GM23338 (cell line): ENCODE measurements around the gene SPATA33. TPM values are rescaled to one million over a fixed set of nuclear protein-coding genes. Genes with fewer than 3 reads are reported as not detected.

ENCODE experiments used
- ATAC-seq: fragments of 200-7000 bp; cut with Tn5 transposase; 3 replicates; pipeline ENCODE4 v1.9.1; 2020
- DNase-seq: peaks from one replicate; pipeline ENCODE4 v3.0.0-alpha.2; 2015; ENCODE audit warnings: low spot score
- H2AFZ ChIP-seq: fragments of 200-600 bp; sonication (generic); 2 replicates; pipeline ENCODE4 v1.8.0; 2016; ENCODE audit warnings: antibody characterized with exemption, mild to moderate bottlenecking, moderate library complexity
- H3F3A ChIP-seq: fragments of 200-600 bp; sonication (generic); replicated peaks from 2 replicates; pipeline ENCODE4 v1.8.0; 2017; ENCODE audit warnings: antibody characterized with exemption, mixed run types, low read depth
- H3K27ac ChIP-seq: fragments of 200-600 bp; sonication (generic); 2 replicates; pipeline ENCODE4 v1.6.1; 2016; ENCODE audit warnings: low read depth
- H3K27me3 ChIP-seq: fragments of 200-600 bp; sonication (generic); 2 replicates; pipeline ENCODE4 v1.8.0; 2016; ENCODE audit warnings: mild to moderate bottlenecking, mixed run types, moderate library complexity; ENCODE audit not compliant: insufficient read depth
- H3K36me3 ChIP-seq: fragments of 200-600 bp; sonication (generic); 2 replicates; pipeline ENCODE4 v1.8.0; 2016; ENCODE audit warnings: mild to moderate bottlenecking; ENCODE audit not compliant: insufficient read depth
- H3K4me1 ChIP-seq: fragments of 200-600 bp; sonication (generic); 2 replicates; pipeline ENCODE4 v1.8.0; 2016; ENCODE audit warnings: mild to moderate bottlenecking, moderate library complexity; ENCODE audit not compliant: insufficient read depth
- H3K4me2 ChIP-seq: fragments of 200-600 bp; sonication (generic); 2 replicates; pipeline ENCODE4 v1.7.1; 2017; ENCODE audit warnings: mixed run types
- H3K4me3 ChIP-seq: fragments of 200-600 bp; sonication (generic); 2 replicates; pipeline ENCODE4 v1.6.1; 2016; ENCODE audit warnings: mixed run types
- H3K79me2 ChIP-seq: fragments of 200-600 bp; sonication (generic); replicated peaks from 2 replicates; pipeline ENCODE4 v1.8.0; 2017; ENCODE audit warnings: mild to moderate bottlenecking; ENCODE audit not compliant: insufficient read depth
- H3K9me2 ChIP-seq: fragments of 200-600 bp; sonication (generic); 2 replicates; pipeline ENCODE4 v1.8.0; 2017; ENCODE audit not compliant: insufficient read depth
- H4K20me1 ChIP-seq: fragments of 200-600 bp; sonication (generic); replicated peaks from 2 replicates; pipeline ENCODE4 v1.8.0; 2017; ENCODE audit warnings: mild to moderate bottlenecking; ENCODE audit not compliant: insufficient read depth
- H3K27ac Mint-ChIP-seq: 2 replicates; pipeline ENCODE4 v1.8.0; 2020; ENCODE audit warnings: inconsistent platforms, mild to moderate bottlenecking, moderate library complexity, mixed read lengths
- H3K27me3 Mint-ChIP-seq: 3 replicates; pipeline ENCODE4 v1.8.0; 2022; ENCODE audit warnings: low read depth, mild to moderate bottlenecking, moderate library complexity, mixed read lengths, inconsistent platforms; ENCODE audit not compliant: insufficient read depth, poor library complexity
- H3K36me3 Mint-ChIP-seq: 3 replicates; pipeline ENCODE4 v1.8.0; 2021; ENCODE audit warnings: low read depth, mild to moderate bottlenecking, inconsistent platforms, moderate library complexity, mixed read lengths
- H3K4me1 Mint-ChIP-seq: 3 replicates; pipeline ENCODE4 v1.8.0; 2020; ENCODE audit warnings: mild to moderate bottlenecking, inconsistent platforms, mixed read lengths
- H3K4me3 Mint-ChIP-seq: 3 replicates; pipeline ENCODE4 v1.8.0; 2021; ENCODE audit warnings: moderate library complexity, mild to moderate bottlenecking, inconsistent platforms, mixed read lengths
- H3K9me3 Mint-ChIP-seq: 3 replicates; pipeline ENCODE4 v1.8.0; 2020; ENCODE audit warnings: moderate library complexity, mild to moderate bottlenecking, inconsistent platforms, mixed read lengths
- CREB1 ChIP-seq: fragments of 250-450 bp; sonication (Bioruptor Pico); IDR thresholded peaks from 2 replicates; pipeline ENCODE4 v1.5.0; 2020; ENCODE audit warnings: low read depth, mild to moderate bottlenecking, moderate library complexity
- EZH2 ChIP-seq: fragments of 200-600 bp; sonication (generic); IDR thresholded peaks from one replicate; pipeline ENCODE4 v1.8.0; 2017; ENCODE audit warnings: antibody characterized with exemption, mild to moderate bottlenecking, low read depth; ENCODE audit not compliant: unreplicated experiment
- EZH2phosphoT487 ChIP-seq: fragments of 200-600 bp; sonication (generic); IDR thresholded peaks from one replicate; pipeline ENCODE4 v1.8.1; 2018; ENCODE audit warnings: antibody characterized with exemption; ENCODE audit not compliant: unreplicated experiment
- JUNB ChIP-seq: IDR thresholded peaks from one replicate; pipeline ENCODE4 v1.6.1; 2016; ENCODE audit warnings: antibody characterized with exemption; ENCODE audit not compliant: unreplicated experiment
- NANOG ChIP-seq: IDR thresholded peaks from 2 replicates; pipeline ENCODE4 v1.6.1; 2016; ENCODE audit warnings: antibody characterized with exemption, borderline replicate concordance
- POLR2AphosphoS5 ChIP-seq: IDR thresholded peaks from 2 replicates; pipeline ENCODE4 v1.6.1; 2016; ENCODE audit warnings: antibody characterized with exemption, low read depth
- STAT1 ChIP-seq: IDR thresholded peaks from one replicate; pipeline ENCODE4 v1.6.1; 2016; ENCODE audit warnings: antibody characterized with exemption; ENCODE audit not compliant: unreplicated experiment
- ZNF114 ChIP-seq: fragments of 250-450 bp; sonication (Bioruptor Pico); IDR thresholded peaks from 2 replicates; pipeline ENCODE4 v1.5.0; 2020; ENCODE audit warnings: mild to moderate bottlenecking, moderate library complexity
- ZNF331 ChIP-seq: fragments of 250-450 bp; sonication (Bioruptor Pico); IDR thresholded peaks from 2 replicates; pipeline ENCODE4 v1.5.0; 2020; ENCODE audit warnings: low read depth, mild to moderate bottlenecking, moderate library complexity
- polyA plus RNA-seq: library from polyadenylated mRNA; unstranded; fragments of >200 nt; fragmentation: Nextera tagmentation; extraction: Ambion mirVana; gene quantifications from 2 replicates; pipeline ENCODE4 v1.2.1, GENCODE V29; 2016
- total RNA-seq: library from RNA; depleted of rRNA; stranded (reverse); fragments of >200 nt; shearing (Covaris generic); gene quantifications from 2 replicates; pipeline ENCODE4 v1.2.3, GENCODE V29; 2014
- TF ChIP-seq, protein P1 (sequence below): IDR thresholded peaks from 2 replicates; pipeline ENCODE4 v1.6.1; 2016; ENCODE audit warnings: antibody characterized with exemption
- TF ChIP-seq, protein P2 (sequence below): fragments of 250-450 bp; sonication (Bioruptor Pico); IDR thresholded peaks from 2 replicates; pipeline ENCODE4 v1.5.0; 2020; ENCODE audit warnings: mild to moderate bottlenecking, moderate library complexity

The SPATA33 gene
- total and polyA plus RNA-seq, 2 experiments from 2014 or later, result 5.8 to 17.4 TPM

DNA sequence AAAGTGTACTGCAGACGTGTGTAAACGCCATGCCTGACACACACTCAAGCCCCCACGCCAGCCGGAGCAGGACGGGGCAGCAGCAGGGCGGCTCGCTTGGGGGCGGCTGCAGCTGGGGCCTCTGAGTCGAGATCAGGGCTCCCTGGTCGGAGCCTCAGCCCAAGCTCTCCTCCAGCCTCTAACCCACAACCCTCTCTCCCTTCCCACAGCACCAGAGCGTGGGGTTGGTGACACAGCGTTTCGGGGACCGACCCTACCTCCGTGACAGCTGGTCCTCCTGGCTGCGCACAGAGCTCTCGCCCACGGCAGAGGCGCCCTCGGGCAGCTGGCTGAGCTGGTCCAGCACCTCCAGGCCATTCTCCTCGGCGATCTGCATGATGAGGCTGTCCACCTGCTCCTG, 11.4 kb upstream of the SPATA33 start:
- Histone ChIP-seq H3K27me3 (no peaks in the 10 kb centered on the region), H3K9me2 (no peaks in the 10 kb centered on the region), H3K4me3 (no peak overlapping the region), H2AFZ (no peak overlapping the region), H3K4me2 (no peak overlapping the region), H3K4me1 (no peaks in the 10 kb centered on the region), H3F3A (peaks cover 4% of the 10 kb centered on the region; the same call in 1 of the 2 replicates), H3K79me2 (no peaks in the 10 kb centered on the region), H3K27ac (no peak overlapping the region), H4K20me1 (0 out of 2 replicates have a peak, but pooled peaks cover 3% of the 10 kb centered on the region), H3K36me3 (no peaks in the 10 kb centered on the region)
- Mint-ChIP-seq H3K36me3 (peaks cover 32% of the 10 kb centered on the region), H3K9me3 (no peaks in the 10 kb centered on the region; the same call in 2 of the 3 replicates), H3K27me3 (peaks cover 10% of the 10 kb centered on the region), H3K4me1 (no peaks in the 10 kb centered on the region), H3K4me3 (no peak overlapping the region), H3K27ac (no peak overlapping the region)
- TF ChIP-seq NANOG (no peak), JUNB (no peak)
- TF ChIP-seq, protein P1, sequence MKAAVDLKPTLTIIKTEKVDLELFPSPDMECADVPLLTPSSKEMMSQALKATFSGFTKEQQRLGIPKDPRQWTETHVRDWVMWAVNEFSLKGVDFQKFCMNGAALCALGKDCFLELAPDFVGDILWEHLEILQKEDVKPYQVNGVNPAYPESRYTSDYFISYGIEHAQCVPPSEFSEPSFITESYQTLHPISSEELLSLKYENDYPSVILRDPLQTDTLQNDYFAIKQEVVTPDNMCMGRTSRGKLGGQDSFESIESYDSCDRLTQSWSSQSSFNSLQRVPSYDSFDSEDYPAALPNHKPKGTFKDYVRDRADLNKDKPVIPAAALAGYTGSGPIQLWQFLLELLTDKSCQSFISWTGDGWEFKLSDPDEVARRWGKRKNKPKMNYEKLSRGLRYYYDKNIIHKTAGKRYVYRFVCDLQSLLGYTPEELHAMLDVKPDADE, result no peak
- no peak for ATAC-seq
- DNase-seq, result no peak

DNA sequence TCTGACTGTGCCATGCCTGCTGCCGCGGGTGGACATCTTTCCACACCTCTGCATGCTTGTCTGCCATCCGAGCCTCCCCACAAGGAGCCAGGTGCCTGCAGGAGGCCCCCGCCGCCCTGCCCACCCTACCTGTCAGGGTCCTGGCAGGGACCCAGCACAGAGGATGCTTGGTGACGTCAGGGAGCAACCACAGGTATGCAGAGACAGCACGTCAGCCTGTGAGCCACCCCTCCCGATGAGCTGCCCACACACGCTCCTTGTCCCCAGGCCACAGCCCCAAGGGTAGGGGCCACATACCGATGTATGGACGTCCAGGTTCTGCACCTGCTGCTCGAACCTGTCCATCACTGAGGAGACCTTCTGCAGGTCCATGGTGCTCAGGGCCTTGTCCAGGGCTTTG, 10.7 kb upstream of the SPATA33 start:
- no peak overlapping the region for H3K27ac Mint-ChIP-seq

More for the DNA sequence above, 10.7 kb upstream of the SPATA33 start:
- Histone ChIP-seq H2AFZ (no peak overlapping the region), H3K9me2 (no peaks in the 10 kb centered on the region), H3K4me2 (no peak overlapping the region), H3K79me2 (no peaks in the 10 kb centered on the region), H3K27me3 (no peaks in the 10 kb centered on the region), H3K4me1 (no peaks in the 10 kb centered on the region), H3K4me3 (no peak overlapping the region), H3K27ac (no peak overlapping the region), H4K20me1 (0 out of 2 replicates have a peak, but pooled peaks cover 3% of the 10 kb centered on the region), H3F3A (peaks cover 4% of the 10 kb centered on the region; the same call in 1 of the 2 replicates), H3K36me3 (no peaks in the 10 kb centered on the region)
- ATAC-seq (no peak), DNase-seq (no peak)
- no peaks in the 10 kb centered on the region; the same call in 2 of the 3 replicates for H3K9me3 Mint-ChIP-seq
- no peaks in the 10 kb centered on the region for H3K4me1 Mint-ChIP-seq
- no peak for TF ChIP-seq JUNB
- no peak for TF ChIP-seq POLR2AphosphoS5
- TF ChIP-seq, protein P2, sequence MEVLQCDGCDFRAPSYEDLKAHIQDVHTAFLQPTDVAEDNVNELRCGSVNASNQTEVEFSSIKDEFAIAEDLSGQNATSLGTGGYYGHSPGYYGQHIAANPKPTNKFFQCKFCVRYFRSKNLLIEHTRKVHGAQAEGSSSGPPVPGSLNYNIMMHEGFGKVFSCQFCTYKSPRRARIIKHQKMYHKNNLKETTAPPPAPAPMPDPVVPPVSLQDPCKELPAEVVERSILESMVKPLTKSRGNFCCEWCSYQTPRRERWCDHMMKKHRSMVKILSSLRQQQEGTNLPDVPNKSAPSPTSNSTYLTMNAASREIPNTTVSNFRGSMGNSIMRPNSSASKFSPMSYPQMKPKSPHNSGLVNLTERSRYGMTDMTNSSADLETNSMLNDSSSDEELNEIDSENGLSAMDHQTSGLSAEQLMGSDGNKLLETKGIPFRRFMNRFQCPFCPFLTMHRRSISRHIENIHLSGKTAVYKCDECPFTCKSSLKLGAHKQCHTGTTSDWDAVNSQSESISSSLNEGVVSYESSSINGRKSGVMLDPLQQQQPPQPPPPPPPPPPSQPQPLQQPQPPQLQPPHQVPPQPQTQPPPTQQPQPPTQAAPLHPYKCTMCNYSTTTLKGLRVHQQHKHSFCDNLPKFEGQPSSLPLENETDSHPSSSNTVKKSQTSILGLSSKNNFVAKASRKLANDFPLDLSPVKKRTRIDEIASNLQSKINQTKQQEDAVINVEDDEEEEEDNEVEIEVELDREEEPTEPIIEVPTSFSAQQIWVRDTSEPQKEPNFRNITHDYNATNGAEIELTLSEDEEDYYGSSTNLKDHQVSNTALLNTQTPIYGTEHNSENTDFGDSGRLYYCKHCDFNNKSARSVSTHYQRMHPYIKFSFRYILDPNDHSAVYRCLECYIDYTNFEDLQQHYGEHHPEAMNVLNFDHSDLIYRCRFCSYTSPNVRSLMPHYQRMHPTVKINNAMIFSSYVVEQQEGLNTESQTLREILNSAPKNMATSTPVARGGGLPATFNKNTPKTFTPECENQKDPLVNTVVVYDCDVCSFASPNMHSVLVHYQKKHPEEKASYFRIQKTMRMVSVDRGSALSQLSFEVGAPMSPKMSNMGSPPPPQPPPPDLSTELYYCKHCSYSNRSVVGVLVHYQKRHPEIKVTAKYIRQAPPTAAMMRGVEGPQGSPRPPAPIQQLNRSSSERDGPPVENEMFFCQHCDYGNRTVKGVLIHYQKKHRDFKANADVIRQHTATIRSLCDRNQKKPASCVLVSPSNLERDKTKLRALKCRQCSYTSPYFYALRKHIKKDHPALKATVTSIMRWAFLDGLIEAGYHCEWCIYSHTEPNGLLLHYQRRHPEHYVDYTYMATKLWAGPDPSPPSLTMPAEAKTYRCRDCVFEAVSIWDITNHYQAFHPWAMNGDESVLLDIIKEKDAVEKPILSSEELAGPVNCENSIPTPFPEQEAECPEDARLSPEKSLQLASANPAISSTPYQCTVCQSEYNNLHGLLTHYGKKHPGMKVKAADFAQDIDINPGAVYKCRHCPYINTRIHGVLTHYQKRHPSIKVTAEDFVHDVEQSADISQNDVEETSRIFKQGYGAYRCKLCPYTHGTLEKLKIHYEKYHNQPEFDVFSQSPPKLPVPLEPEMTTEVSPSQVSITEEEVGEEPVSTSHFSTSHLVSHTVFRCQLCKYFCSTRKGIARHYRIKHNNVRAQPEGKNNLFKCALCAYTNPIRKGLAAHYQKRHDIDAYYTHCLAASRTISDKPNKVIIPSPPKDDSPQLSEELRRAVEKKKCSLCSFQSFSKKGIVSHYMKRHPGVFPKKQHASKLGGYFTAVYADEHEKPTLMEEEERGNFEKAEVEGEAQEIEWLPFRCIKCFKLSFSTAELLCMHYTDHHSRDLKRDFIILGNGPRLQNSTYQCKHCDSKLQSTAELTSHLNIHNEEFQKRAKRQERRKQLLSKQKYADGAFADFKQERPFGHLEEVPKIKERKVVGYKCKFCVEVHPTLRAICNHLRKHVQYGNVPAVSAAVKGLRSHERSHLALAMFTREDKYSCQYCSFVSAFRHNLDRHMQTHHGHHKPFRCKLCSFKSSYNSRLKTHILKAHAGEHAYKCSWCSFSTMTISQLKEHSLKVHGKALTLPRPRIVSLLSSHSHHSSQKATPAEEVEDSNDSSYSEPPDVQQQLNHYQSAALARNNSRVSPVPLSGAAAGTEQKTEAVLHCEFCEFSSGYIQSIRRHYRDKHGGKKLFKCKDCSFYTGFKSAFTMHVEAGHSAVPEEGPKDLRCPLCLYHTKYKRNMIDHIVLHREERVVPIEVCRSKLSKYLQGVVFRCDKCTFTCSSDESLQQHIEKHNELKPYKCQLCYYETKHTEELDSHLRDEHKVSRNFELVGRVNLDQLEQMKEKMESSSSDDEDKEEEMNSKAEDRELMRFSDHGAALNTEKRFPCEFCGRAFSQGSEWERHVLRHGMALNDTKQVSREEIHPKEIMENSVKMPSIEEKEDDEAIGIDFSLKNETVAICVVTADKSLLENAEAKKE (CRISPR knock-in tag), result no peak
- no peak for TF ChIP-seq ZNF331 (CRISPR knock-in tag)
- TF ChIP-seq EZH2phosphoT487, result no peak
- no peak for TF ChIP-seq NANOG
- no peak for TF ChIP-seq EZH2
- TF ChIP-seq, protein P1, result no peak
- TF ChIP-seq CREB1, result no peak
- no peak for TF ChIP-seq ZNF114
- no peak for TF ChIP-seq STAT1
- H3K4me3 Mint-ChIP-seq, result no peak overlapping the region
- H3K36me3 Mint-ChIP-seq, result peaks cover 32% of the 10 kb centered on the region
- H3K27me3 Mint-ChIP-seq, result peaks cover 10% of the 10 kb centered on the region
